Measurements from ENCODE around the gene SEC61A2.
"Not testable (repeated sequence)": the region's sequence is repeated elsewhere in the genome, so short reads cannot be mapped to it uniquely, and the experiment has no call there.

Gene SEC61A2

DNA sequence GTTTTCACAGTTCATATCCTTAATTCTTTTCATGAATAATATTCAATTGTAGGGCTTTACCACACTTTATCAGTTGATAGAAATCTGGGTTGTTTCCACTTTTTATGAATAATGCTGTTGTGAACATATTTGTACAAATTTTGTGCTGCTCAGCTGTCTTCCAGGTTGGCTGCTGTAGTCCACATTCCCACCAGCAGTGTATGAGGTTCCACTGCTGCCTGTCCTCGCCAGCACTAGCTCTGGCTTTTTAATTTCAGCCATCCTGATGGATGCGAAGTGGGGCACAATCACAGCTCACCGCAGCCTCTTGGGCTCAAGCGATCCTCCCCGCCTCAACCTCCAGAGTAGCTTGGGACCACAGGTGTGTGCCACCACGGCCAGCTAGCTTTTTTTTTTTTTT is 33.5 kb downstream of the SEC61A2 start:
- DNase-seq: no peak

DNA sequence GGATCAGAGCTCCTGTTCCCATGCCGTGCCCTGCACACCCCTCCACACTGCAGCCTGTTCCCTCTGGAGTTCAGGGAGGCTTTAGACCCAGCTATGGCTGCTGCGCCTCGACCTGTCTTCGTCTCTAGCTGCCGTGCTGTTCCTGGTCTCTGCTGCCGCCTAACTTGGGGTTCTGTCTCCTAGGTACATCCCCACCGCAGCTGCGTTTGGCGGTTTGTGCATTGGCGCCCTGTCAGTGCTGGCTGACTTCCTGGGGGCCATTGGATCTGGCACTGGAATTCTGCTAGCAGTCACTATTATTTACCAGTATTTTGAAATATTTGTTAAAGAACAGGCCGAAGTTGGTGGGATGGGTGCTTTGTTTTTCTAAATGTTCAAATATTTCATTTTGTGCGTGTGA is 34.6 kb downstream of the SEC61A2 start:
- no peak for DNase-seq

DNA sequence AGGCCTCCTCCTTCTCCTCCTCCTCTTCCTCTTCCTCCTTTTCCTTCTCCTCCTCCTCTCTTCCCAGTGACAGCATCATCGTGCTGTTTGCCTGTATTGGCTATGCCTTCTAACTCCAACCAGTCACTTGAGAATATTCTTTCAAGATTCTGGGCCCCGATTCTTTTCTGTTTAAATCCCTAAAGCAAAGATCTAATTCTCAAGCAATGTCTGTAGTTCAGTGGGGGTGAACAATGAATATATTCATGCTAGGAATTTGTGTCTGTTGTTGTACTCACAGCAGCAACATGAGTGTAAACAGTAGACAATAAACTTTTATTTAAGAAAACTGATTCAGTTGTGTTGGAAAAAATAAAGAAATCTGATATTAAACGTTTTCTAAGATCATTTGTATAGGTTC is 35.6 kb downstream of the SEC61A2 start:
- no peak for DNase-seq

DNA sequence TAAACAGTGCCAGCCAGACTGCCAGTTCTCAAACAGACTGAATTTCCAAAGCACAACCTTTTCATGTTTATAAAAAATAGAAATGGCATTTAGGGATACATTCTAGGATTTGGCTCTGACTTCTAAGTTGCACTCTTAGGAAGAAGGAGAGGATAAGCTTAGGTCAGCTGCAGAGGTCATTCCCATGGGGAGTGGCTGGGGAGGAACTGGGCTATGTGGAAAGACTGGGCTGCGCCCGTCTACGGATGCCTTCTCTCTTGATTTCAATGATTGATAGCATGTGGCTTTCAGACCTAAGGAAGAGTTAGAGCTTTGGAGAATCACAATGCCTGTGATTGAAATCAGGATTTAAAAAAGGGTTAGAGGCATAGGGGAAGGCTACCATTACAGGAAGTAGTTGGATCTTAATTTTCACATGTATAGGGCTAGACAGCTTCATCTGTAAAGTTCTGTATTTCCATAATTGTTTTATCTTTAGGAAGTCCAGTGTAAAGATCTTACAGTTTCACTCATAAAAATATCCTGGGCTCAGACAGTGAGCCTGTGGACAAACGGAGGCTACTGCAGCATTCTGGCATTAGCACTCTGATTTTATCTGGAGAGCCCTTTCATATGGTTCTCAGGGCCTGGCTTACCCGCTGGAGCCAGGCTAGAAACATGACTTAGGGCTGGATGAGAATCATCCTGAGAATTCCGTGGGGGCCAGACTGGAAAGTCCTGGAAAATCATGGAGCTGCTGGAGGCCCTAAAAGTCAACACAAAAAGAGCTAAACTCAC is 36.7 kb downstream of the SEC61A2 start:
- DNase-seq: no peak

DNA sequence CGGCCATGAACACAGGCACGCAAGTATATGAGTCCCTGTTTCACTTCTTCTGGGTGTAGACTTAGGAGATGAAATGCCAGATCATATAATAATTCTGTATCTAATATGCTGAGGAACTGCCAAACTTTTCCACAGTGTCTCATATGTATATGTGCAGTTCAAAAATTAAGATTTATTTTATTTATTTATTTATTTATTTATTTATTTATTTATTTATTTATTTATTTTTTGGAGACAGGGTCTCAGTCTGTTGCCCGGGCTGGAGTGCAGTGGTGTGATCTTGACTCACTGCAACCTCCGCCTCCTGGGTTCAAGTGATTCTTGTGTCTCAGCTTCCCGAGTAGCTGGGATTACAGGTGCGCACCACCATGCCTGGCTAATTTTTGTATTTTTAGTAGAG is 42.0 kb downstream of the SEC61A2 start:
- DNase-seq: not testable (repeated sequence)

DNA sequence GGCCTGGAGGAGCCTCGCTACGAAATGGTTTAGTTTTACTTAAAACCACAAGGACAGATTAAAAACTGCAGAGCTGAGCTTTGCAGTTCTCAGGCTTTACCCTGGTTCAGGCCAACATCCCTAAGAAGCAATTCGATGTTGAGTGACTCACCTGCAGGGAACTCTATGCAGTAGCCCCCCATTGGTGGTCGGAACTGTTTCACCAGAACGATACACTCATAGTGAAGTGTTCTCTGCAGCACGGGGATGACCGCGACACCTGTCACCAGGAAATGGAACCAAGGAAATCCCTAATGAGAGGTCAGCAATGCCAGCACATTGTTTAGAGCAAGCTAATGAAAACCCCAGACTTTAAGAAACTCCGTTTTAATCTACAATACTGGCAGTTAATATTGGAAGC is 48.2 kb downstream of the SEC61A2 start:
- no peak for DNase-seq

DNA sequence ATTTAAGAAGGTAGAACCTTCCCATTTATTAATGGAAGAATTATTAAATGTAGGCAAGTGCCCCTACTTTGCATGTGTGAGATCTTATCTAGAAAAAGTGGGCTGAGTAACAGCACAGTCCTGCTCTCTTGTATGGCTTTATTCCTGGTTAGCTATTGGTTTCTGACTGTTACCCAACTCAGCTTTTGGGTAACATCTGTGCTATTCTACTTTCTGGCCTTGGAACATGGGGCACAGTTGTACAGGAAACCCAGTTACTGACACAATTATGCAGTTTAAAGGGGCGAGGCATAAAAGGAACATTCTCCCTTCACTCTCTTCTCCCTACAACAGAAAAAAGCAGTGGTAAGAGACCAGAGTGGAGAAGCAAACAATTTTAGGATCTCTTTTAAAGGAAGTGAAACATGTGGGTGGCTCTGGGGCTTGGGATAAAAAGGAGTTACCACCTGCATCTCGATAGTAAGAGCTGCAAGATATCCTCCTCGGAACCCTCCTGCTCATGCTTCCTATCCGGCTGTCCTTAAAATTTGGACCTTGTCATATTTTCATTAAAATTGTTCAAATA is 50.2 kb downstream of the SEC61A2 start:
- DNase-seq: no peak

DNA sequence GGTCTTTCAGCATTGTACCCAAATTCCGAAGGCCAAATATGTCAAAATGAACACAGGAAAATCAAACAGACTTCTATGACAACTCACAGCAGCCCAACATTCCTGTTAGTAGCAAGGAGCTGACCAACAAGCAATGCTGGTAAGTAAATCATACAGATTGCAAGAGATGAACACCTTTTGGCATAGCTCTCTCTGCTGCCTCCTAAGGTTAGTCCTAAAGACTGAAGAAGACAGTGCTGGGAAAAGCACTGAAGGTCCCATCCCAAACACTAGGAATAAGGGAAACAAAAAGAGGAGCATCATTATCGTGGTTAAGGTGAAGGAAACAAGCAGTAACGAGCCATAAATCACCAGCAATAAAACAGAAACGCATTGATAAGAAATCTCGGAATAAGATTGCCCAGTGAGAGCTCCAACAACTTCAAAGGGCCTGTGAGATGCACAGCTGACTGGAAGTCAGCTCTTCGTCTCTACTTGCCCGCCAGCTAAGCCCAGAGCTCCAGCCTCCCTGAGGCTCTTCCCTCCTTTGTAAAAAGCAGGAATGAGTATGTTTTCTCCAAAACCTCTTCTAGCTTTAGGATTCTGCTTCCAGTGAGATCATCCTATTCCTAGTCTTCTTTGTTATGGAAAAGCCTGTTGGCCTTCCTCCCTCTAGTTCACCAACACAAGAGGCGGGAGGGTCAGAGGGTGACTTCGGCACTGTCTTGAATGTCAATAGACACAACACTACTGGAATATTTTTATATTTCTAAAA is 50.9 kb downstream of the SEC61A2 start:
- no peak for DNase-seq

DNA sequence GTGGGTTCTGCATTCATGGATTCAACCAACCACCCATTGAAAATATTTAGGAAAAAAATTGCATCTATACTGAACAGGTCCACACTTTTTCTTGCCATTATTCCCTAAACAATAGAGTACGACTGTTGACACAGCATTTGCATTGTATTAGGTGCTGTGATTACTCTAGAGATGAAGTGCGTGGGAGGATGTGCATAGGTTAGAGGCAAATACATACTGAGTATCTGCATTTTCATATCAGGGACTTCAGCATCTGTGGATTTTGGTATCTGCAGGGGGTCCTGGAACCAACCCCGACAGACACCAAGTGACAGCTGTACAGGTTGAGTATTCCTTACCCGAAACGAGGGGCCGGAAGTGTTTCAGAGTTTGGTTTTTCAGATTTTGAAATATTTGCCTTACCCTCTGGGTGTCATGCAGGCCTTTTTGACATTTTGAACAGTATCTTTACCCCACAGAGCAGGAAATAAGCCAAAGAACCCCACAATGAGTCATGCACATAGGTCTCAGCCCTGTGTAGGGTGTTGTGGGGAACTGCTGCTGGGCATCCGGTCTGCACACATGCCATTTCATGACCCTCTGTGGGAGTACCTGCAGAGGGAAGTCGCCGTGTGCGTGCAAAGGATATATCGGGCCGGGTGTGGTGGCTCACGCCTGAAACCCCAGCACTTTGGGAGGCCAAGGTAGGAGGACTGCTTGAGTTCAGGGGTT is 51.7 kb downstream of the SEC61A2 start:
- peak; percentile 88 for DNase-seq

DNA sequence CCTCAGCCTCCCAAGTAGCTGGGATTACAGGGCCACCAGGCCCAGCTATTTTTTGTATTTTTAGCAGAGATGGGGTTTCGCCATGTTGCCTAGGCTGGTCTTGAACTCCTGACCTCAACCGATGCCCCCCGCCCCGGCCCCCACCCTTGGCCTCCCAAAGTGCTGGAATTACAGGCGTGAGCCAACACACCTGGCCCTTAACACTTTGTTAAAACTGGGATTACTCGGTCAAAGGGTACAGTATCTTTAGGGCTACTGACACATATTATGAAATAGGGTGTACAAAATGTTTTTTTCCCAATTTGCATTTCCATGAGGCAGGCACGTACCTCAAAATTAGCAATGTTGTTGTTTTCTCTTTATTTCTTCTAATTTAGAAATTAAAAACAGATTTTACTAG is 54.7 kb downstream of the SEC61A2 start:
- no peak for DNase-seq

DNA sequence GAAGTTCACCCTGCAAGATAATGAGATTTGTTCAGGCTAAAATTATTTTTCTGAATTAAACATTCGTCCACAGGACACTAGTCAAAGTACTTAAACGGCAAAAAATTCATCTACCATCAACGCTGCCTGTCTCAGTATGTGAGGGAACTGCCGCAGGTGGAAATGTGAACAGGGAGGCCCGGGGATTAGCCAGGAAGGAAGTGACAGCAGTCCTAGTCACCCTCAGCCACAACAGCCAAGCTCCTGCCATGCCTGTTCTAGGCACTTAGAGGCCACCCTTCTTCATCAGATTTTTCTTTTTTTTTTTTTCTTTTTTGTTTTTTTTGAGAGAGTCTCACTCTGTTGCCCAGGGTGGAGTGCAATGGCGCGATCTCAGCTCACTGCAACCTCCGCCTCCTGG is 56.8 kb downstream of the SEC61A2 start:
- no peak for DNase-seq

DNA sequence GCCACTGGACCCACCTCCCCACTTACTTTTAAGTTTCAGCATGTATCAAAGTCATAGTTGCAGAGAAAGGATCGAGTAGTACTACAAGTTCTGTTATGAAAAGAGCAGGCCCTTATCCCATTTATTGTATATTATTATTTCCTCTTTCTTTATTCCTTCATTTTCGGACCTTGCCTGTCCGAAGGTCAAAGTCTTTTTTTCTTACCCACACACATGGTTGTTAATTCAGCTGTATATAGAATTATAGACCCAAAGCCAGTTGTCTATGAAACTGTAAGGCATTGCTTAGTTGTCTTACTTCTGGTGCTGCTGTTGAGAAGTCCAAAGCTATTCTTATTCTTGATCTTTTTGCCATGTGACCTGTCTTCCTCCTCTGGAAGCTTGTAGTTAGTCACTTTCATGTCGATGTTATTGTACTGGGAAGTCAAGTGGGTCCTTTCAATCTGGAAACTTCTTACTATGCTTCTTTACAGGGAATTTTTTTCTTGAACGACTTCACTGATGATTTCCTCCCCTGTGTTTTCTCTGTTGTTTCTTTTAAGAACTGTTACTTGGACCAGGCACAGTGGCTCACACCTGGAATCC is 57.9 kb downstream of the SEC61A2 start:
- no peak for DNase-seq

DNA sequence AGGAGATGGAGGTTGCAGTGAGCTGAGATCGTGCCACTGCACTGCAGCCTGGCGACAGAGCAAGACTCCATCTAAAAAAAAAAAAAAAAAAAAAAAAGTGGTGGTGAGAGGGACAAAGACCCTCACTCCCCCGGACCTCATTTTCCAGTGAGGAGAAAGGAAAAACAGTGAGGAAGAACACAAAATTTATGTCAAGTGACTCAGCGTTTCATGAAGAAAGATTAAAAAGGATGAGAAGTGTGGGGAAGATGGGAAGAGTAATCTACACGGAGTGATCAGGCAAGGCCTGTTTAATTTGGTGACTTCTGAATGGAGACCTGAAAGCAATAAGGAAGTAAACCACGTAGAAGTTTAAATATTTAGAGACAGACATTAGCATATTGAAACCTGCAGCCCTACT is 59.2 kb downstream of the SEC61A2 start:
- no peak for DNase-seq

DNA sequence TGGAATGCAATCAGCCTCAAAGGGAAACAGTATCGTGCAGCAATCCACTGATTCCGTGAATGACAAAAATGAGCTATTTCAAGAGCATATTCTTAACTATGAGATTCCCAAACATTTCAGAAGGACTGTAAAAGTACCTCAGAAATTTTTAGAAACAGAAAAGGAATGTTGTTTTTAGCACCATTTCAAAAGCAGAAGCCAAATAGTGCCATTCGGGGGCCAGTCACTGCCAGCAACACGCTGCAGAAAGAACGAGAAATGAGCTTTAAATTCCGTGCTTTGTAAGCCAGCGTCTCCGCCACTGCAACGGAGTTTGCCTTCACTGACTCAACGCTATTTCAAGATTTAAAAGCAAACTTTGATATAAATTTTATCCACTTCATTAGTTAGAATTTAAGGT is 59.9 kb downstream of the SEC61A2 start:
- DNase-seq: no peak

DNA sequence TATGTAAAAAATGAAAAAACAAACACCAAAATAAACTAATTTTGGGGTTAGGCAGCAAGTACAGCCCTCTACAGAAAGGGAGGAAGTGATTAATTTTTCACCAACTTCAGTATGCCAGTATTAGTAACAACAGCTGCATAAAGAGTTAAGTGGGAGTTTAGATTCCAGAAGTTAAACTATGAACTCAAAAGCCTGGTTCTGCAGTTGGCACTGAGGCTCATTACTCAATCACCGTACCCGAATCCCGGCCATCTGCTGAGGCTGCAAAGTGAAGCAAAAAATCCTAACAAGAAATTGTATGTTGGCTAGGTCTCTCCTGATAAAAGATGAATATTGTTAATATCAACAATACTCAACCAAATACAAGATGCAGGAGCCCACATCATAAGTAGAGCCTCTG is 62.2 kb downstream of the SEC61A2 start:
- no peak for DNase-seq

DNA sequence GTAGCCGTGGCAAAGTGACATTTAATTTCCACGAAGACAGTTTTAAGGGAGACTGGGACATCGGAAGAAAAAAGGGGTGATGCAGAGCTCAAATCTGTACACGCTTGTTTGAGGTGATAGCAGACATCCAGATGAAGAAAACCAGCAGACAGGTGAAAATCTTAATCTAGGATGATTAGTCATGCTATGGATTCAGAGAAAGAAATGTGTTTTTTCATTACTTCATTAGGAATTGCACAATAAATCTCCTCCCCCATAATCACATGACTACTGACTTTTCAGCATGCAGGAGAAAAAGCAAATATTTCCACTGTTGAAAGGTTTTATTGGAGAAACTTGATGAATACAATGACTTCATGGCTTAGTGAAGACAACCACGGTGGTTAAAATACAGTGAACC is 63.7 kb downstream of the SEC61A2 start:
- DNase-seq: no peak

DNA sequence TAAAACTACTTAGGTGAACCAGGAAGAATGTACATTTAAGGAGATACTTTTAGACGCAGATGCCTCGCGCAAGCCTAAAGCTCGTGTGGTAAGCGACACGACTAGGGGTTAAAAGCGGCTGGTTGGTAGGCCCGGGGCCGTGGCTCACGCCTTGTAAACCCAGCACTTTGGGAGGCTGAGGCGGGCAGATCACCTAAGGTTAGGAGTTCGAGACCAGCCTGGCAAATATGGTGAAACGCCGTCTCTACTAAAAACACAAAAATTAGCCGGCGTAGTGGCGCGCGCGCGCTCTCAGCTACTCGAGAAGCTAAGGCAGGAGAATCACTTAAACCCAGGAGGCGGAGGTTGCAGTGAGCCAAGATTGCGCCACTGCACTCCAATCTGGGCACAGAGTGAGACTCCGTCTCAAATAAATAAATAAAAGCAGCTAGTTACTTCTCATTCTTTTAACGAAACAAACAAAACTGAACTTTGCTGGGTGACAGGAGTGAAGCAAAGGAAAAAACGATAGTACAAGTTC is 65.3 kb downstream of the SEC61A2 start:
- peak; percentile 79 for DNase-seq

DNA sequence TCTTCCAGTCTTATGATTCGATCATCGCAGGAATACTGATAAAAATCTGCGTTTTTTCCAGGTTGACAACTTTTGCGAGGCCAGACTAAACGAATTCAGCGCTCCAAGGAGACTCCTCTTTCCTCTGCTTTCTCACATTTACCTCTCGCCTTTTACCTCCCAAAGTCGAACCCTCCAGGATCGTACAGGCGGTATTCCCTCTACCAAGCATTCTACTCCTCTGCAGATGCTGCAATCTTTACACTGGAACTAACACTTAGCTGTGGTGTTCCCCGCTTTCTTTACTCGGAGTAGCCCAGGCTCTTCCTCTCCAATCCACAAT is 65.8 kb downstream of the SEC61A2 start:
- no peak for DNase-seq

DNA sequence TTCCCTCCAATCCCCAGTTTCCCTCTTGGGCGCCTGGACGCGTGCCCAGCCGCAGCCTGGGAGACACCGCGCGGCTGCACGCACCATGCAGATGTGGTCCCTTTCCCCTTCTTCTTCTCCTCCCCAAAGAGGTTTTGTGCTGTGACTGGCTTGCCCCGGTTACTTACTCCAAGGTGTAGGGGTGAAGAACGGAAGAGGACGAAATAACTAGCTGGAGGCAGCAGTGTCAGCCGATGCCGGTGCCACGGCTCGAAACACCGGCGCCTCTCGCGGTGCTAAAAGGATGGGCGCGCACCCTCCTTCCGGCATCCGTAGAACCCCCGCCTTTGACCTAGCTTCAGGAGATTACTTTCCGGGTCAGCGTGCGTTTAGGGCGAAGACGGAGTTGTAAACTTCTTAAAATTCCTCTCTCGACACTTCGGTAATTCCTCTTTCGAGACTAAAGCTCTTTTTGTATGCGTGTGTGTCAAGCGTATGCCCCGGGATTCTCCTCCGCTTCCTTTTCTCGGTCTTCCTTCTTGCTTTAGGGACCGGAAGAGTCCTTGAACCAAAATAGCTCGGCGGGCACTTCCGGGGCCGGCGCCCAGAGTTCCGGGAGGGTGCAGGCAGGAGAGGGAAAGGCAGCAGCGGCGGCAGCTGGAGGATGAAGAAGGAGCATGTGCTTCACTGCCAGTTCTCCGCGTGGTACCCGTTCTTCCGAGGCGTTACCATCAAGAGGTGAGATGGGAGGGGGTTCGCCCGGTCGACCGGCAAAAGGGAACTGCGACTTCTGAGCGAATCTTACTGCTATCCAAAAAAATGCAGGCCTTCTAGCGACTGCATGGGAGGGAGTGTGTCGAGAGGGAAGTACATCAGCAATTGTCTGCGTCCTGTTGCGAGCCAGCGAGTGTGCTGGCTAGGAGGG is 66.4 kb downstream of the SEC61A2 start, which contains the start of the genes CDC123 and NUDT5:
CDC123 (plus strand) TSS at position 586 of the 904 bp plus-strand sequence; CDS start at position 644, 58 bp downstream.
NUDT5 (minus strand) TSS at position 289 of the 904 bp plus-strand sequence. CDS start 9,600 bp downstream, outside the sequence.
- peak; percentile 94 for DNase-seq

DNA sequence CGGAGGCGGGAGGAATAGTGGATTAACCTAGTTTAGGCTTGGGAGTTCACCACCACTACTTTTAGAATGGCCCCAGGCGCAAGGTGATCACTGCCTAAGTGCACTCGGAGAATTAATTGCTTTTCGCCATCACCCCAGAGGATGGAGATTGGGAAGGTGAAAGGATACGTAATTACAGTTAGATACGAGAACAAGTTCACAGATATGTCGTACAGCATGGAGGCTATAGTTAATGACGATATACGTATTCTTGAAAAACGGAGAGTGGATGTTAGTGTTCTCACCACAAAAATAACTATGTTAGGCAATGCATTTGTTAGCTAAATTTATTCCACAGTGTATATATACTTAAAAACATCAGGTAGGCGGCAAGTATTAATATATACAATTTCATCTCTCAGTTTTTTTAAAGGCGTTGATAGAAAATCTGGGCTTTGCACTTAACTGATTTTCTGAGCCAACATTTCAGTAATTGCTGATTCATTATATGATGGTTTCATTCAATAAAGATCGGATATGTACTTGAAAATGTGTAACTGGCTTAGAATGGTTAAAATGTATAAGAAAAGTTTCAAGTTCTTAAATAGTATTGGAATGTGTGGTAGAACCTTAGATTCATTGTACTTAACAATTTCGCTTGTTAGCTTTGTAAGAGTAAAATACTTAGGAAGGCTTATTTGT is 67.2 kb downstream of the SEC61A2 start:
- DNase-seq: no peak

DNA sequence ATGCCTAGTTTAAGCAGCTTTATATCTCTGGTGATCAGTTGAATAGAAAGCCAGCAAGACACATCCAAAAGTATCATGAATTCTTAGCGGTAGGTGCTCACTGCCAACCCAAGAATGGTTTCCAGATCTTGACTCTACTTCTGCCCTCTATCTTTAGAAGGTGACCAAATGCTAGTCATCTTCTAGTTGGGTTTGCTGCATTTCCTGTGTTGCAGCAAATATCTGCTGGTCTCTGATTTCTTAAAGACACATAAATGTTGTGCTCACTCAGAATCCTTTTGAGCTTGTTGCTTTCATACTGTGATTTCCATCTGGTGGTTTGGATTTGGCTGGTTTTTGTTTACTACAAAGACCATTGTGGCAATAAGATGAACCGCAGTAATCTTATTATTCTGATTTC is 68.7 kb downstream of the SEC61A2 start:
- no peak for DNase-seq

Data from activated effector memory CD4-positive, alpha-beta T cell treated with anti-CD3 and anti-CD28 coated beads, Interleukin-2, amount 50 U/mL, for 16 hours (primary cell).